K562 (cell line): Measurements from ENCODE around the gene CLCF1. TPM values are rescaled to one million over a fixed set of nuclear protein-coding genes. Genes with fewer than 3 reads are reported as not detected.

Experiments
- ATF4 ChIP-seq: fragments of 450-650 bp; formaldehyde crosslinking; IDR thresholded peaks from 2 replicates; pipeline ENCODE4 v1.4.0; 2022; ENCODE audit warnings: mild to moderate bottlenecking, moderate library complexity
- CBFB ChIP-seq: sonication (generic); formaldehyde crosslinking; IDR thresholded peaks from 2 replicates; pipeline ENCODE4 v1.4.0; 2020; ENCODE audit warnings: mild to moderate bottlenecking, missing genetic modification reagents
- FOSL1 ChIP-seq: fragments of 200-800 bp; sonication (Bioruptor generic); conservative IDR thresholded peaks from 2 replicates; pipeline ENCODE4 v1.6.1; 2016; ENCODE audit warnings: missing genetic modification characterization, missing compliant biosample characterization
- HMGN3 ChIP-seq: IDR thresholded peaks from 2 replicates; pipeline ENCODE4 v1.6.1; 2011; ENCODE audit warnings: borderline replicate concordance, low read depth, mild to moderate bottlenecking, mixed read lengths, low read length; ENCODE audit not compliant: insufficient read length; ENCODE audit errors: extremely low read depth
- HNRNPLL ChIP-seq: fragments of 200-400 bp; formaldehyde crosslinking; IDR thresholded peaks from 2 replicates; pipeline ENCODE4 v1.6.1; 2017; ENCODE audit warnings: low read length, low read depth, mild to moderate bottlenecking; ENCODE audit not compliant: poor library complexity, severe bottlenecking
- HSF4 ChIP-seq: fragments of 250-450 bp; sonication (Bioruptor Pico); IDR thresholded peaks from 2 replicates; pipeline ENCODE4 v2.1.2; 2022; ENCODE audit warnings: mild to moderate bottlenecking, moderate library complexity, borderline replicate concordance
- IRF2 ChIP-seq: sonication (generic); formaldehyde crosslinking; IDR thresholded peaks from 2 replicates; pipeline ENCODE4 v1.8.1; 2022; ENCODE audit warnings: mild to moderate bottlenecking, missing genetic modification reagents
- KLF6 ChIP-seq: fragments of 250-450 bp; sonication (Bioruptor Pico); IDR thresholded peaks from 2 replicates; pipeline ENCODE4 v1.4.0; 2020; ENCODE audit warnings: mild to moderate bottlenecking, moderate library complexity, borderline replicate concordance
- MAX ChIP-seq: sonication (generic); formaldehyde crosslinking; IDR thresholded peaks from 2 replicates; pipeline ENCODE4 v1.9.0; 2022; ENCODE audit warnings: mild to moderate bottlenecking, missing genetic modification reagents
- MCM5 ChIP-seq: fragments of 450-650 bp; IDR thresholded peaks from 2 replicates; pipeline ENCODE4 v1.6.1; 2016; ENCODE audit warnings: low read depth
- MITF ChIP-seq: IDR thresholded peaks from 2 replicates; pipeline ENCODE4 v1.6.1; 2014; ENCODE audit warnings: antibody characterized with exemption
- NR4A1 ChIP-seq, 2 experiments: fragments of 250-450 bp in 1 of 2; fragments of 450-650 bp in 1 of 2; sonication (Bioruptor Pico) in 1 of 2; IDR thresholded peaks; 2 replicates each; pipeline versions ENCODE4 v1.4.0 to v1.6.1; 2016 to 2020; ENCODE audit warnings: mild to moderate bottlenecking in 2 of 2, missing compliant biosample characterization in 1 of 2, missing genetic modification characterization in 1 of 2, moderate library complexity in 1 of 2
- PHB ChIP-seq: fragments of 250-450 bp; sonication (Bioruptor Pico); IDR thresholded peaks from 2 replicates; pipeline ENCODE4 v1.5.0; 2021
- PHTF2 ChIP-seq: fragments of 250-450 bp; sonication (Bioruptor Pico); IDR thresholded peaks from 2 replicates; pipeline ENCODE4 v1.5.0; 2021; ENCODE audit warnings: mild to moderate bottlenecking
- RAD21 ChIP-seq, 2 experiments: fragments of 250-450 bp in 1 of 2; fragments of 450-650 bp in 1 of 2; sonication (Bioruptor Pico) in 1 of 2; formaldehyde crosslinking in 1 of 2; IDR thresholded peaks in 1 of 2; conservative IDR thresholded peaks in 1 of 2; 2 replicates each; pipeline versions ENCODE4 v1.4.0 to v1.8.0; 2020 to 2022; ENCODE audit warnings: mild to moderate bottlenecking in 2 of 2, moderate library complexity in 1 of 2
- RFX7 ChIP-seq: fragments of 250-450 bp; sonication (Bioruptor Pico); IDR thresholded peaks from 2 replicates; pipeline ENCODE4 v1.5.1; 2021; ENCODE audit warnings: mild to moderate bottlenecking
- SIN3B ChIP-seq: fragments of 450-650 bp; IDR thresholded peaks from 2 replicates; pipeline ENCODE4 v1.6.1; 2017; ENCODE audit warnings: low read depth, mild to moderate bottlenecking, moderate library complexity
- SIX5 ChIP-seq, 2 experiments: IDR thresholded peaks; 2 replicates each; pipeline ENCODE4 v1.6.1; 2011; ENCODE audit warnings: low read length in 2 of 2, borderline replicate concordance in 1 of 2, low read depth in 1 of 2, mild to moderate bottlenecking in 1 of 2, moderate library complexity in 1 of 2; ENCODE audit not compliant: insufficient read depth in 1 of 2
- SMAD1 ChIP-seq: fragments of 150-350 bp; IDR thresholded peaks from 2 replicates; pipeline ENCODE4 v1.6.1; 2014; ENCODE audit warnings: low read length, low read depth; ENCODE audit not compliant: partially characterized antibody
- TAF9B ChIP-seq: fragments of 450-650 bp; IDR thresholded peaks from 2 replicates; pipeline ENCODE4 v1.6.1; 2018; ENCODE audit warnings: mild to moderate bottlenecking; ENCODE audit not compliant: partially characterized antibody
- ZFPM2 ChIP-seq: fragments of 250-450 bp; sonication (Bioruptor Pico); IDR thresholded peaks from 2 replicates; pipeline ENCODE4 v1.5.1; 2022; ENCODE audit warnings: mild to moderate bottlenecking
- ZNF217 ChIP-seq: sonication (generic); formaldehyde crosslinking; IDR thresholded peaks from 2 replicates; pipeline ENCODE4 v1.8.0; 2022; ENCODE audit warnings: mild to moderate bottlenecking, missing genetic modification reagents
- ZNF316 ChIP-seq: fragments of 450-650 bp; IDR thresholded peaks from 2 replicates; pipeline ENCODE4 v1.6.1; 2016
- ZNF740 ChIP-seq, 3 experiments: fragments of 200-800 bp in 1 of 3; sonication (Bioruptor generic) in 1 of 3; sonication (generic) in 1 of 3; formaldehyde crosslinking in 1 of 3; IDR thresholded peaks; 2 replicates each; pipeline versions ENCODE4 v1.6.1 to v1.8.0; 2016 to 2022; ENCODE audit warnings: mild to moderate bottlenecking in 2 of 3, missing compliant biosample characterization in 2 of 3, missing genetic modification characterization in 2 of 3, missing genetic modification reagents in 1 of 3
- polyA plus RNA-seq, 8 experiments: library from polyadenylated mRNA; depleted of rRNA in 4 of 8; stranded (reverse) in 5 of 8; unstranded in 3 of 8; fragments of >200 nt; fragmentation: Nextera tagmentation in 2 of 8; fragmentation: Illumina TruSeq in 1 of 8; extraction: Ambion mirVana in 2 of 8; extraction: Trizol in 1 of 8; gene quantifications; 2 replicates each; pipeline versions ENCODE4 v1.2.1 to v1.2.3, GENCODE V29; 2011 to 2014; ENCODE audit warnings: inconsistent platforms in 1 of 8, missing spikeins in 1 of 8
- total RNA-seq, 7 experiments: library from RNA; depleted of rRNA in 6 of 7; stranded (reverse); fragments of >200 nt in 6 of 7; fragmentation: Illumina TruSeq in 2 of 7; extraction: Trizol in 2 of 7; gene quantifications; 2 replicates each; pipeline versions ENCODE4 v1.2.1 to v1.2.3, GENCODE V29; 2011 to 2021; ENCODE audit warnings: low replicate concordance in 1 of 7

The CLCF1 gene
- total and polyA plus RNA-seq, 9 of the 15 experiments (the other 6 are each of a cell fraction or from before 2014, with no cell fraction given): 0.49 to 5.8 (median 3.0) TPM

DNA sequence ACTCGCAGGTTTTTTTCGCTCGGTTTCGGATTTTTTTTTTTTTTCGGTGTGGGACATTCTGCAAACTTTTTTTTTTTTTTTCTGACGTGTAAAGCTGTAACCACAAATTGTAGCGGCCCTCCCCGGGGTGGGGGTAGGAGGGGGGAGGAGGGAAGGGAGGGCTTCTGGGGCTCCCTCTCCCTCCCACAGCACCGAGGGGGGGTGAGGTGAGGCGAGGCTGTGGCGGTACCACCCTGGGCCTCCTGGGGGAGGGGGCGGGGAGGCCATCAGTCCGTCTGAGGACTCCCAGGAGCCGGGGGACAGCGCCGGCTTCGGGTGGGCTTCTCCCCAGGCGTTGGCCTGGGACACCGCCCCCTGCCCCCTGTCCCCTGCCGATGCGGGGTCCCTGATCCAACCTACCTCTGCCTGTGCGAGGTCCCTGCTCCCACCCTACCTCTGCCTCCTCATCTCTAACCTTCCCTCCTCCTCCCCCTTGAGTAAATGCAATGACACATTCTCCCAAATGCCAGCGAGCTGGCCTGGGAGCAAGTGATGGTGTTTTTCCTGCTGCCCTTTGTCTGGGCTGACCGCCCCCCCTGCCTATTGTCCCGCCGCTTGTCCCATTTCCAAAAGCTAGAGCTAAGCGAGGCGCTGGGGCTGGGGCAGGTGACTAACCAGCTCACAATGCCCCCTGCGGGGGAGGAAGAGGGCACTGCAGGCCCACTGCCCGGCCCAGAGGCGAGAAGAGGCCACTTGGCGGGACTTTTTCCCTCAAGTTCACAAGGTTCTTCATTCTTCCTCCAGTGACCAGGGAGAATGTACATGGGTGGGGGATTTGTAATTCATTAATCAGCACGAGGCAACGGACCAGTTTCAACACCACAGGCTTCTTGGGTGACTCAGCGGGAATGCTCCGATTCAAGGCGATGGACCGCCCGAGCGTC, 511 bp upstream of the CLCF1 start (continued):
- no peak for TF ChIP-seq SMAD1
- no peak for TF ChIP-seq HNRNPLL
- no peak for TF ChIP-seq NR4A1 (CRISPR knock-in tag; IDR thresholded peaks at IDR 0.05)
- TF ChIP-seq NR4A1 (tag; IDR thresholded peaks at IDR 0.05): peak; percentile 65
- TF ChIP-seq MCM5: no peak
- no peak for TF ChIP-seq RFX7 (CRISPR knock-in tag)
- TF ChIP-seq SIN3B: no peak
- peak; percentile 92 for TF ChIP-seq ZNF316
- TF ChIP-seq RAD21 (CRISPR knock-in tag; conservative IDR thresholded peaks at IDR 0.05 in 1 of 2, IDR thresholded peaks at IDR 0.05 in 1 of 2): peak; percentile 30 to 58
- peak; percentile 83 for TF ChIP-seq MAX (CRISPR knock-in tag)
- no peak for TF ChIP-seq TAF9B
- TF ChIP-seq ATF4 (CRISPR knock-in tag): no peak
- 0 out of 2 replicates have a peak, but pooled peaks have one; percentile 29 for TF ChIP-seq ZNF740 (CRISPR knock-in tag; IDR thresholded peaks at IDR 0.05)
- peak in 1 of 2 experiments; percentile 73; a peak in 2 of 4 replicates for TF ChIP-seq ZNF740 (tag; IDR thresholded peaks at IDR 0.05)
- no peak for TF ChIP-seq SIX5 (IDR thresholded peaks at IDR 0.05; ENCODE audit: borderline replicate concordance in 1 of 2, insufficient read depth in 1 of 2, low read depth in 1 of 2, low read length in 2 of 2)
- TF ChIP-seq CBFB (CRISPR knock-in tag): no peak
- TF ChIP-seq HSF4: no peak
- TF ChIP-seq HMGN3: no peak
- TF ChIP-seq ZFPM2 (CRISPR knock-in tag): no peak
- TF ChIP-seq ZNF217 (CRISPR knock-in tag): no peak
- peak; percentile 64 for TF ChIP-seq FOSL1 (tag)
- TF ChIP-seq IRF2 (CRISPR knock-in tag): no peak
- peak; percentile 52; the same call in 1 of the 2 replicates for TF ChIP-seq MITF
- TF ChIP-seq PHB (CRISPR knock-in tag): no peak
- TF ChIP-seq KLF6: no peak
- TF ChIP-seq PHTF2 (CRISPR knock-in tag): no peak
